Body of pancreas (tissue), 4 donors: ENCODE results near the gene CHCHD6. TPM values are rescaled to one million over a fixed set of nuclear protein-coding genes. Genes with fewer than 3 reads are reported as not detected.

Experiments
- ATAC-seq: fragments of 150-250 bp; one replicate; pipeline ENCODE4 v1.9.1; 2016
- DNase-seq, 4 donors: peaks; one replicate each; pipeline ENCODE4 v3.0.0-alpha.2; 2019
- H3K27ac ChIP-seq, 4 donors: fragments of 200-600 bp; sonication (generic); 1 replicate in 3 of 4; 2 replicates in 1 of 4; pipeline versions ENCODE4 v1.5.1 to v1.6.1; 2016 to 2019; ENCODE audit warnings: mild to moderate bottlenecking in 1 of 4, mixed read lengths in 1 of 4, moderate library complexity in 1 of 4
- H3K27me3 ChIP-seq, 2 donors: fragments of 200-600 bp; sonication (generic); one replicate each; pipeline ENCODE4 v1.6.0; 2016; ENCODE audit warnings: mild to moderate bottlenecking in 1 of 2
- H3K36me3 ChIP-seq, 2 donors: fragments of 200-600 bp; sonication (generic); replicated peaks in 1 of 2; 2 replicates each; pipeline ENCODE4 v1.5.1; 2016; ENCODE audit warnings: low read depth in 2 of 2; ENCODE audit not compliant: insufficient read depth in 1 of 2
- H3K4me1 ChIP-seq: fragments of 200-600 bp; sonication (generic); one replicate; pipeline ENCODE4 v1.6.0; 2016
- H3K4me3 ChIP-seq, 2 donors: fragments of 200-600 bp; sonication (generic); 1 replicate in 1 of 2; 2 replicates in 1 of 2; pipeline ENCODE4 v1.5.1; 2016 to 2019
- H3K9me3 ChIP-seq, 3 donors: fragments of 200-600 bp; sonication (generic); 1 replicate in 2 of 3; 2 replicates in 1 of 3; pipeline ENCODE4 v1.5.1; 2016
- POLR2A ChIP-seq, 3 donors: fragments of 450-650 bp; IDR thresholded peaks; one replicate each; pipeline ENCODE4 v1.6.1; 2016; ENCODE audit warnings: antibody characterized with exemption in 3 of 3, mild to moderate bottlenecking in 2 of 3
- WGBS, 2 donors: methylation state at CpG; one replicate each; pipeline ENCODE4 v1.1.5; 2017; 5-methylcytosine and 5-hydroxymethylcytosine counted together
- intact Hi-C: fragments of 100-400 bp; cut with DNase I; formaldehyde crosslinking; loops from one replicate; pipeline ENCODE4 v1.15.1; 2023
- total RNA-seq, 2 donors: library from RNA; depleted of rRNA; stranded (reverse); fragments of >200 nt; gene quantifications; one replicate each; pipeline ENCODE4 v1.1.0, GENCODE V29; 2016
- TF ChIP-seq, protein P1 (sequence below), 7 experiments: fragments of 450-650 bp in 4 of 7; fragments of 200-600 bp in 3 of 7; sonication (generic) in 3 of 7; IDR thresholded peaks; one replicate each; pipeline ENCODE4 v1.5.1; 2016 to 2019; ENCODE audit warnings: antibody characterized with exemption in 7 of 7

CHCHD6 gene
- total RNA-seq, 2 donors from 2014 or later = 0.66 to 10.9 TPM

DNA sequence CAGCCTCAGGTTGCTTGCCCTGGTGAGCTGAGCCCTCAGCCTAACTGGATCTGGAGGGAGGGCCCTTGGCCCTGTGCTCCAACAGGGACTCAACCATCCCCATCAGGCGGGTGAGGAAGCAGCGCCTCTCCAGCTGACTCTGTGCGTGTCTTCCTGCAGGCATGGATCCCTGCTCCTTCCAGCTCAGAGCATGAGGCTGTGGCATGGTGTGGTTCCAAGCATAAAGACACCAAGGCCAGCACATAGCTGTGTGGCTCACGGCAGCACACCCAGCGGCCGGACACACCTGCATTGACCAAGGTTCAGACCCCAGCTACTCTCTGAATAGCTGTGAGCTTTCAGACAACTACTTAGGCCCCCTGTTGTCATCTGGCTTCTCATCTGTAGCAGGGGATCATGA is 147.9 kb downstream of the CHCHD6 start:
- intact Hi-C loops = no loop called here
- no peak for DNase-seq
- peaks cover 14% of the 10 kb centered on the region for H3K4me1 ChIP-seq
- 95 to 100% methylated on average over 3 to 6 of the region's 6 CpGs for WGBS, 2 donors
- no peak overlapping the region for H3K4me3 ChIP-seq
- no peak overlapping the region for H3K27ac ChIP-seq
- no peaks in the 10 kb centered on the region for H3K9me3 ChIP-seq
- no peaks in the 10 kb centered on the region for H3K27me3 ChIP-seq
- no peak for ATAC-seq
- no peak for TF ChIP-seq POLR2A (IDR thresholded peaks at IDR 0.05)
- TF ChIP-seq, protein P1, sequence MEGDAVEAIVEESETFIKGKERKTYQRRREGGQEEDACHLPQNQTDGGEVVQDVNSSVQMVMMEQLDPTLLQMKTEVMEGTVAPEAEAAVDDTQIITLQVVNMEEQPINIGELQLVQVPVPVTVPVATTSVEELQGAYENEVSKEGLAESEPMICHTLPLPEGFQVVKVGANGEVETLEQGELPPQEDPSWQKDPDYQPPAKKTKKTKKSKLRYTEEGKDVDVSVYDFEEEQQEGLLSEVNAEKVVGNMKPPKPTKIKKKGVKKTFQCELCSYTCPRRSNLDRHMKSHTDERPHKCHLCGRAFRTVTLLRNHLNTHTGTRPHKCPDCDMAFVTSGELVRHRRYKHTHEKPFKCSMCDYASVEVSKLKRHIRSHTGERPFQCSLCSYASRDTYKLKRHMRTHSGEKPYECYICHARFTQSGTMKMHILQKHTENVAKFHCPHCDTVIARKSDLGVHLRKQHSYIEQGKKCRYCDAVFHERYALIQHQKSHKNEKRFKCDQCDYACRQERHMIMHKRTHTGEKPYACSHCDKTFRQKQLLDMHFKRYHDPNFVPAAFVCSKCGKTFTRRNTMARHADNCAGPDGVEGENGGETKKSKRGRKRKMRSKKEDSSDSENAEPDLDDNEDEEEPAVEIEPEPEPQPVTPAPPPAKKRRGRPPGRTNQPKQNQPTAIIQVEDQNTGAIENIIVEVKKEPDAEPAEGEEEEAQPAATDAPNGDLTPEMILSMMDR (IDR thresholded peaks at IDR 0.05) = no peak
- H3K36me3 ChIP-seq = no peaks in the 10 kb centered on the region

DNA sequence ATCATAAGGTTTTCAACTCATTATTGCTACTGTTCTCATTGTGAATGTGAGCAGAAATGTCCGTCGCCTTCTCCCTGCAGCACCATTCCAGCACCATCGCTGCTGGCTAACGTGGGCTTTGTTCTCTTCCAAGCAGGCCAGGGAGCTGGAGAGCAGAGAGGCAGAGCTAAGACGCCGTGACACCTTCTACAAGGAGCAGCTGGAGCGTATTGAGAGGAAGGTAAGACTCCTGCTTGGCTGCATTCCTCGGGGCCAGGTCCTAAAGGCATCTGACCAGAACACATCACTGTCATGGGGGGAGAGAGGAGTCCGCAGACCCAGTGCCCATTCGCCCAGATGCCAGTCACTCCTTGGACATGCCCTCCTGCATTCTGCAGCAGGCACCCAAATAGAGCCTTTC is 148.5 kb downstream of the CHCHD6 start:
- ATAC-seq (no peak), DNase-seq (no peak)
- intact Hi-C loops = no loop called here
- H3K36me3 ChIP-seq = no peaks in the 10 kb centered on the region
- H3K9me3 ChIP-seq = no peaks in the 10 kb centered on the region
- H3K27ac ChIP-seq = no peak overlapping the region
- TF ChIP-seq POLR2A (IDR thresholded peaks at IDR 0.05) = no peak
- TF ChIP-seq, protein P1 (IDR thresholded peaks at IDR 0.05) = no peak
- H3K27me3 ChIP-seq = no peaks in the 10 kb centered on the region
- peaks cover 14% of the 10 kb centered on the region for H3K4me1 ChIP-seq
- 90 to 92% methylated on average over 8 to 10 of the region's 10 CpGs for WGBS, 2 donors
- no peak overlapping the region for H3K4me3 ChIP-seq

DNA sequence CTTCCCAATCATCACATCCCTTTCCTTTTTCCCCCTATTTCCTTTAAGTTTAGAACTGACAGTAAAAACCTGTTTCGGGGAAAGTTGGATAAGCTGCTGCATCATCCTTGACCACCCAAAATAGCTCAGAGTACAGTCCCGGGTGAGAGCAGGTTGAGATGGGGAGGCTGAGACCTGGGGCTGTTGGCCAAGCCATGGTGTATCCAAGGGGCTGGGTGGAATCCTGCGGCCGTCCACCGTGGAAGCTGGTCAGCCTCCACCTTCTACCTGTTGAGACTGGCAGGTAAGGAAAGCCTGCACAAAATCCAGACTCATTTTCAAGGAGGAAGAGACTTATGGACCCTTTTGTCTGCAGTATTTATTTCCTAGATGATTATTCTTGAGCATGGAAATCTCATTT is 150.6 kb downstream of the CHCHD6 start:
- H3K9me3 ChIP-seq = no peaks in the 10 kb centered on the region
- no peaks in the 10 kb centered on the region for H3K27me3 ChIP-seq
- WGBS, 2 donors = 88 to 94% methylated on average over 3 to 5 of the region's 5 CpGs
- H3K27ac ChIP-seq = no peak overlapping the region
- H3K4me1 ChIP-seq = peaks cover 14% of the 10 kb centered on the region
- no peaks in the 10 kb centered on the region for H3K36me3 ChIP-seq
- intact Hi-C loops = no loop called here
- DNase-seq (no peak), ATAC-seq (no peak)
- TF ChIP-seq, protein P1 (IDR thresholded peaks at IDR 0.05) = no peak
- no peak for TF ChIP-seq POLR2A (IDR thresholded peaks at IDR 0.05)
- no peak overlapping the region for H3K4me3 ChIP-seq

DNA sequence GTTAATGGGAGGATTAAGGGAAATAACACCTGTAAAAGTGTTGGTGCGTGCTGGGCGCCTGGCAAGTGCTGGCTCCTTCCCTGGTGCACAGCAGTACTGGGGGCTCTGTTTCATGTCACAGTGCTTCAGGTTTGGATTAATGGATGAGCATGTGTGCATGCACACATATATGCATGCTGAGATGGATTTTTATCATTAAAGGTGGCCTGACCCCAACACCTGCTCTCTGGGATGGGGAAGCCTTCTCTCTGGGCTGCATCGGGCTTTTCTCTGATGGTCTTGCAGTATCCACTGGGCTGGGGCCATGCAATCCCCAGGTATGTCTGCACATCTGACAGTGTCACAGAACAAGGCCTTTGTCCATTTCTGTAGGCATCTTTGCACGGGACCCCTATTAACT is 151.3 kb downstream of the CHCHD6 start:
- Histone ChIP-seq H3K4me1 (peaks cover 10% of the 10 kb centered on the region), H3K27me3 (no peaks in the 10 kb centered on the region), H3K9me3 (no peaks in the 10 kb centered on the region), H3K36me3 (no peaks in the 10 kb centered on the region), H3K27ac (no peak overlapping the region), H3K4me3 (no peak overlapping the region)
- intact Hi-C loops = no loop called here
- ATAC-seq = no peak
- TF ChIP-seq, protein P1 (IDR thresholded peaks at IDR 0.05) = no peak
- no peak for TF ChIP-seq POLR2A (IDR thresholded peaks at IDR 0.05)
- DNase-seq = no peak
- WGBS, 2 donors = 88 to 94% methylated on average over 4 of the region's 4 CpGs

DNA sequence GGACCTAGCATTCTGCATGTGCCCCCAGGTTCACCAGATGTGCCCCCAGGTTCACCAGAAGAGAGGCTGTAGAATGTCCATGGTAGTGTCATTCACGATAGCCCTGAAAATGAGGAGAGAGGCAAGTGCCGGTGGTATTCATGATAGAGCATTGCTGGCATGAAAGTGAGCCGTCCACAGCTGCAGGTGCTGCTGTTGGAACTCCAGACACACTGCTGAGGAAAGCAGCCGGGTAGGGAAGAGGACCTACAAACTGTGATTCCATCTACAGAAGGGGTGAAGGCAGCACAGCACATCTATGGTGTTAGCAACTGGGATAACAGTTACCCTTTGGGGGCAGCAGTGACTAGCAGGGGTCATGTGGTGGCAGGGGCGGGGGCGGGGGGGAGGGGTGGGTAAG is 153.9 kb downstream of the CHCHD6 start:
- no peak for ATAC-seq
- Histone ChIP-seq H3K4me1 (no peaks in the 10 kb centered on the region), H3K27ac (no peak overlapping the region), H3K4me3 (no peak overlapping the region), H3K36me3 (no peaks in the 10 kb centered on the region), H3K27me3 (no peaks in the 10 kb centered on the region), H3K9me3 (no peaks in the 10 kb centered on the region)
- intact Hi-C loops = no loop called here
- WGBS, 2 donors = 64 to 82% methylated on average over 3 to 6 of the region's 6 CpGs
- no peak for DNase-seq
- TF ChIP-seq, protein P1 (IDR thresholded peaks at IDR 0.05) = no peak
- TF ChIP-seq POLR2A (IDR thresholded peaks at IDR 0.05) = no peak
